ENCODE data around the gene BMP6.

GRCh38 chr6:7825986-7826385 is 100.1 kb downstream of the BMP6 start:
- TF ChIP-seq POLR2A (IDR thresholded peaks at IDR 0.05; ENCODE audit: low read depth, low read length) = no peak
- no peak for TF ChIP-seq CTCF (conservative IDR thresholded peaks at IDR 0.05; ENCODE audit: low read depth, low read length)
- TF ChIP-seq SMC3 (IDR thresholded peaks at IDR 0.05; ENCODE audit: low read depth, low read length) = no peak
- no peak for TF ChIP-seq USF2 (IDR thresholded peaks at IDR 0.05; ENCODE audit: low read depth, low read length)
